ENCODE measurements around the gene TMEM169. TPM values are rescaled to one million over a fixed set of nuclear protein-coding genes. Genes with fewer than 3 reads are reported as not detected.
"Not testable (repeated sequence)": the region's sequence is repeated elsewhere in the genome, so short reads cannot be mapped to it uniquely, and the experiment has no call there.

Gene TMEM169
- total RNA-seq, 1 donor from 2014 or later, result 11.8 TPM

GRCh38 chr2:216071111-216071851 is 10.4 kb upstream of the TMEM169 start:
- DNase-seq (ENCODE audit: low read depth), result no peak

GRCh38 chr2:216072473-216072872 is 9.2 kb upstream of the TMEM169 start:
- DNase-seq (ENCODE audit: low read depth), result no peak

- no peak for DNase-seq (ENCODE audit: low read depth)
Observed at GRCh38 chr2:216073773-216074172, 7.9 kb upstream of the TMEM169 start.

- no peak for DNase-seq (ENCODE audit: low read depth)
Observed at GRCh38 chr2:216074380-216074779, 7.3 kb upstream of the TMEM169 start.

- DNase-seq (ENCODE audit: low read depth), result no peak
Observed at GRCh38 chr2:216074794-216075193, 6.9 kb upstream of the TMEM169 start.

GRCh38 chr2:216075510-216076485 is 5.9 kb upstream of the TMEM169 start:
- DNase-seq (ENCODE audit: low read depth), result peak; percentile 39

- no peak for DNase-seq (ENCODE audit: low read depth)
Observed at GRCh38 chr2:216078776-216079175, 2.9 kb upstream of the TMEM169 start.

GRCh38 chr2:216080048-216080447 is 1.7 kb upstream of the TMEM169 start:
- not testable (repeated sequence) for DNase-seq (ENCODE audit: low read depth)

- no peak for DNase-seq (ENCODE audit: low read depth)
Observed at GRCh38 chr2:216081012-216081411, 707 bp upstream of the TMEM169 start.

GRCh38 chr2:216082117-216082711 is 495 bp downstream of the TMEM169 start:
- no peak for DNase-seq (ENCODE audit: low read depth)

GRCh38 chr2:216082805-216083204 is 1.1 kb downstream of the TMEM169 start:
- DNase-seq (ENCODE audit: low read depth), result peak; percentile 51

- DNase-seq (ENCODE audit: low read depth), result peak; percentile 97
Observed at GRCh38 chr2:216083464-216084281, 2.0 kb downstream of the TMEM169 start.

- peak; percentile 42 for DNase-seq (ENCODE audit: low read depth)
Observed at GRCh38 chr2:216084547-216084946, 2.8 kb downstream of the TMEM169 start.

- peak; percentile 71 for DNase-seq (ENCODE audit: low read depth)
Observed at GRCh38 chr2:216086207-216086893, 4.6 kb downstream of the TMEM169 start.

GRCh38 chr2:216090369-216090786 is 8.7 kb downstream of the TMEM169 start:
- DNase-seq (ENCODE audit: low read depth), result no peak

- DNase-seq (ENCODE audit: low read depth), result no peak
Observed at GRCh38 chr2:216092646-216093045, 10.9 kb downstream of the TMEM169 start.

GRCh38 chr2:216094701-216095100 is 13.0 kb downstream of the TMEM169 start:
- no peak for DNase-seq (ENCODE audit: low read depth)

GRCh38 chr2:216098421-216099334 is 17.0 kb downstream of the TMEM169 start:
- no peak for DNase-seq (ENCODE audit: low read depth)

GRCh38 chr2:216101109-216101508 is 19.4 kb downstream of the TMEM169 start:
- no peak for DNase-seq (ENCODE audit: low read depth)

GRCh38 chr2:216103213-216103612 is 21.5 kb downstream of the TMEM169 start:
- no peak for DNase-seq (ENCODE audit: low read depth)
